HepG2 (cell line): ENCODE data around the gene PSMB3. TPM values are rescaled to one million over a fixed set of nuclear protein-coding genes. Genes with fewer than 3 reads are reported as not detected.
A peak's percentile ranks its signal among the peaks of the same experiment; 100 is the strongest.

Experiments used
- HMG20B ChIP-seq: conservative IDR thresholded peaks from 2 replicates; pipeline ENCODE4 v1.6.1; 2016; ENCODE audit warnings: missing genetic modification reagents, missing compliant biosample characterization
- KDM6A ChIP-seq: IDR thresholded peaks from 2 replicates; pipeline ENCODE4 v1.6.1; 2016; ENCODE audit warnings: low read depth
- NR2F1 ChIP-seq, 2 experiments: fragments of 450-650 bp in 1 of 2; formaldehyde crosslinking in 1 of 2; IDR thresholded peaks; 2 replicates each; pipeline versions ENCODE4 v1.5.0 to v1.6.1; 2016 to 2020; ENCODE audit warnings: mild to moderate bottlenecking in 1 of 2, missing compliant biosample characterization in 1 of 2, missing genetic modification reagents in 1 of 2, moderate library complexity in 1 of 2
- RNF2 ChIP-seq: fragments of 450-650 bp; conservative IDR thresholded peaks from 2 replicates; pipeline ENCODE4 v1.6.1; 2016; ENCODE audit warnings: low read depth
- STAT5B ChIP-seq: sonication (generic); formaldehyde crosslinking; IDR thresholded peaks from 2 replicates; pipeline ENCODE4 v1.4.0; 2020; ENCODE audit warnings: missing genetic modification reagents
- ZNF264 ChIP-seq: sonication (generic); formaldehyde crosslinking; IDR thresholded peaks from 2 replicates; pipeline ENCODE4 v1.4.0; 2020; ENCODE audit warnings: missing genetic modification reagents
- ZNF333 ChIP-seq: sonication (generic); formaldehyde crosslinking; IDR thresholded peaks from 2 replicates; pipeline ENCODE4 v1.4.0; 2020; ENCODE audit warnings: mild to moderate bottlenecking, missing genetic modification reagents, borderline replicate concordance
- ZNF432 ChIP-seq: sonication (generic); formaldehyde crosslinking; IDR thresholded peaks from 2 replicates; pipeline ENCODE4 v1.5.0; 2020; ENCODE audit warnings: missing genetic modification reagents, mild to moderate bottlenecking, borderline replicate concordance
- ZNF501 ChIP-seq: sonication (generic); formaldehyde crosslinking; IDR thresholded peaks from 2 replicates; pipeline ENCODE4 v1.5.1; 2020; ENCODE audit warnings: mild to moderate bottlenecking, moderate library complexity, missing genetic modification reagents
- ZNF580 ChIP-seq: IDR thresholded peaks from 2 replicates; pipeline ENCODE4 v1.6.1; 2016; ENCODE audit warnings: low read depth, borderline replicate concordance
- ZNF777 ChIP-seq: sonication (generic); formaldehyde crosslinking; IDR thresholded peaks from 2 replicates; pipeline ENCODE4 v1.4.0; 2020; ENCODE audit warnings: missing genetic modification reagents
- ZSCAN30 ChIP-seq: sonication (generic); formaldehyde crosslinking; IDR thresholded peaks from 2 replicates; pipeline ENCODE4 v1.5.0; 2020; ENCODE audit warnings: mild to moderate bottlenecking, missing genetic modification reagents
- ZZZ3 ChIP-seq: sonication (generic); formaldehyde crosslinking; IDR thresholded peaks from 2 replicates; pipeline ENCODE4 v1.4.0; 2020; ENCODE audit warnings: missing genetic modification reagents, mild to moderate bottlenecking, borderline replicate concordance
- polyA plus RNA-seq, 8 experiments: library from polyadenylated mRNA; depleted of rRNA in 3 of 8; stranded (reverse) in 7 of 8; unstranded in 1 of 8; fragments of >200 nt; fragmentation: Illumina TruSeq in 4 of 8; extraction: Trizol in 4 of 8; gene quantifications; 2 replicates each; pipeline versions ENCODE4 v1.2.1 to v1.2.3, GENCODE V29; 2011 to 2016; ENCODE audit warnings: low read depth in 4 of 8, missing spikeins in 1 of 8, mixed read lengths in 1 of 8; ENCODE audit not compliant: insufficient read depth in 1 of 8
- total RNA-seq, 5 experiments: library from RNA; depleted of rRNA; stranded (reverse); fragments of >200 nt; fragmentation: Illumina TruSeq; extraction: Trizol; gene quantifications; 2 replicates each; pipeline ENCODE4 v1.2.3, GENCODE V29; 2016; ENCODE audit warnings: low read depth in 1 of 5
- TF ChIP-seq, protein P1 (sequence below): IDR thresholded peaks from 2 replicates; pipeline ENCODE4 v1.6.1; 2016; ENCODE audit warnings: low read depth, missing genetic modification reagents, missing compliant biosample characterization
- TF ChIP-seq, protein P2 (sequence below): sonication (generic); formaldehyde crosslinking; IDR thresholded peaks from 2 replicates; pipeline ENCODE4 v1.4.0; 2020; ENCODE audit warnings: missing genetic modification reagents
- TF ChIP-seq, protein P3 (sequence below): sonication (generic); formaldehyde crosslinking; IDR thresholded peaks from 2 replicates; pipeline ENCODE4 v1.9.0; 2021; ENCODE audit warnings: mild to moderate bottlenecking, missing genetic modification reagents

Gene PSMB3
- total and polyA plus RNA-seq, 2 of the 13 experiments (the other 11 are each of a cell fraction or from before 2014, with no cell fraction given) = 366 to 517 TPM

GRCh38 chr17:38799501-38800236 lies 47.1 kb downstream of the PSMB3 start, which contains the start of gene PIP4K2B (continued):
- TF ChIP-seq ZNF333 (CRISPR knock-in tag) (no peak), HMG20B (CRISPR knock-in tag) (no peak), KDM6A (CRISPR knock-in tag) (no peak), ZZZ3 (CRISPR knock-in tag) (no peak), STAT5B (CRISPR knock-in tag) (no peak), ZNF501 (CRISPR knock-in tag) (peak; percentile 72), ZNF264 (CRISPR knock-in tag) (no peak; the same call in 1 of the 2 replicates), ZNF777 (CRISPR knock-in tag) (peak; percentile 70), ZNF432 (CRISPR knock-in tag) (no peak), NR2F1 (CRISPR knock-in tag; IDR thresholded peaks at IDR 0.05) (0 out of 4 replicates have a peak, but pooled peaks have one; percentile 10 to 51), ZNF580 (CRISPR knock-in tag) (0 out of 2 replicates have a peak, but pooled peaks have one; percentile 33), ZSCAN30 (peak; percentile 56; the same call in 1 of the 2 replicates), RNF2 (peak; percentile 64; the same call in 1 of the 2 replicates)
- TF ChIP-seq, protein P1, sequence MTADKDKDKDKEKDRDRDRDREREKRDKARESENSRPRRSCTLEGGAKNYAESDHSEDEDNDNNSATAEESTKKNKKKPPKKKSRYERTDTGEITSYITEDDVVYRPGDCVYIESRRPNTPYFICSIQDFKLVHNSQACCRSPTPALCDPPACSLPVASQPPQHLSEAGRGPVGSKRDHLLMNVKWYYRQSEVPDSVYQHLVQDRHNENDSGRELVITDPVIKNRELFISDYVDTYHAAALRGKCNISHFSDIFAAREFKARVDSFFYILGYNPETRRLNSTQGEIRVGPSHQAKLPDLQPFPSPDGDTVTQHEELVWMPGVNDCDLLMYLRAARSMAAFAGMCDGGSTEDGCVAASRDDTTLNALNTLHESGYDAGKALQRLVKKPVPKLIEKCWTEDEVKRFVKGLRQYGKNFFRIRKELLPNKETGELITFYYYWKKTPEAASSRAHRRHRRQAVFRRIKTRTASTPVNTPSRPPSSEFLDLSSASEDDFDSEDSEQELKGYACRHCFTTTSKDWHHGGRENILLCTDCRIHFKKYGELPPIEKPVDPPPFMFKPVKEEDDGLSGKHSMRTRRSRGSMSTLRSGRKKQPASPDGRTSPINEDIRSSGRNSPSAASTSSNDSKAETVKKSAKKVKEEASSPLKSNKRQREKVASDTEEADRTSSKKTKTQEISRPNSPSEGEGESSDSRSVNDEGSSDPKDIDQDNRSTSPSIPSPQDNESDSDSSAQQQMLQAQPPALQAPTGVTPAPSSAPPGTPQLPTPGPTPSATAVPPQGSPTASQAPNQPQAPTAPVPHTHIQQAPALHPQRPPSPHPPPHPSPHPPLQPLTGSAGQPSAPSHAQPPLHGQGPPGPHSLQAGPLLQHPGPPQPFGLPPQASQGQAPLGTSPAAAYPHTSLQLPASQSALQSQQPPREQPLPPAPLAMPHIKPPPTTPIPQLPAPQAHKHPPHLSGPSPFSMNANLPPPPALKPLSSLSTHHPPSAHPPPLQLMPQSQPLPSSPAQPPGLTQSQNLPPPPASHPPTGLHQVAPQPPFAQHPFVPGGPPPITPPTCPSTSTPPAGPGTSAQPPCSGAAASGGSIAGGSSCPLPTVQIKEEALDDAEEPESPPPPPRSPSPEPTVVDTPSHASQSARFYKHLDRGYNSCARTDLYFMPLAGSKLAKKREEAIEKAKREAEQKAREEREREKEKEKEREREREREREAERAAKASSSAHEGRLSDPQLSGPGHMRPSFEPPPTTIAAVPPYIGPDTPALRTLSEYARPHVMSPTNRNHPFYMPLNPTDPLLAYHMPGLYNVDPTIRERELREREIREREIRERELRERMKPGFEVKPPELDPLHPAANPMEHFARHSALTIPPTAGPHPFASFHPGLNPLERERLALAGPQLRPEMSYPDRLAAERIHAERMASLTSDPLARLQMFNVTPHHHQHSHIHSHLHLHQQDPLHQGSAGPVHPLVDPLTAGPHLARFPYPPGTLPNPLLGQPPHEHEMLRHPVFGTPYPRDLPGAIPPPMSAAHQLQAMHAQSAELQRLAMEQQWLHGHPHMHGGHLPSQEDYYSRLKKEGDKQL = 0 out of 2 replicates have a peak, but pooled peaks have one; percentile 3
- TF ChIP-seq, protein P2, sequence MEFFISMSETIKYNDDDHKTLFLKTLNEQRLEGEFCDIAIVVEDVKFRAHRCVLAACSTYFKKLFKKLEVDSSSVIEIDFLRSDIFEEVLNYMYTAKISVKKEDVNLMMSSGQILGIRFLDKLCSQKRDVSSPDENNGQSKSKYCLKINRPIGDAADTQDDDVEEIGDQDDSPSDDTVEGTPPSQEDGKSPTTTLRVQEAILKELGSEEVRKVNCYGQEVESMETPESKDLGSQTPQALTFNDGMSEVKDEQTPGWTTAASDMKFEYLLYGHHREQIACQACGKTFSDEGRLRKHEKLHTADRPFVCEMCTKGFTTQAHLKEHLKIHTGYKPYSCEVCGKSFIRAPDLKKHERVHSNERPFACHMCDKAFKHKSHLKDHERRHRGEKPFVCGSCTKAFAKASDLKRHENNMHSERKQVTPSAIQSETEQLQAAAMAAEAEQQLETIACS = peak; percentile 64; the same call in 1 of the 2 replicates
- TF ChIP-seq, protein P3, sequence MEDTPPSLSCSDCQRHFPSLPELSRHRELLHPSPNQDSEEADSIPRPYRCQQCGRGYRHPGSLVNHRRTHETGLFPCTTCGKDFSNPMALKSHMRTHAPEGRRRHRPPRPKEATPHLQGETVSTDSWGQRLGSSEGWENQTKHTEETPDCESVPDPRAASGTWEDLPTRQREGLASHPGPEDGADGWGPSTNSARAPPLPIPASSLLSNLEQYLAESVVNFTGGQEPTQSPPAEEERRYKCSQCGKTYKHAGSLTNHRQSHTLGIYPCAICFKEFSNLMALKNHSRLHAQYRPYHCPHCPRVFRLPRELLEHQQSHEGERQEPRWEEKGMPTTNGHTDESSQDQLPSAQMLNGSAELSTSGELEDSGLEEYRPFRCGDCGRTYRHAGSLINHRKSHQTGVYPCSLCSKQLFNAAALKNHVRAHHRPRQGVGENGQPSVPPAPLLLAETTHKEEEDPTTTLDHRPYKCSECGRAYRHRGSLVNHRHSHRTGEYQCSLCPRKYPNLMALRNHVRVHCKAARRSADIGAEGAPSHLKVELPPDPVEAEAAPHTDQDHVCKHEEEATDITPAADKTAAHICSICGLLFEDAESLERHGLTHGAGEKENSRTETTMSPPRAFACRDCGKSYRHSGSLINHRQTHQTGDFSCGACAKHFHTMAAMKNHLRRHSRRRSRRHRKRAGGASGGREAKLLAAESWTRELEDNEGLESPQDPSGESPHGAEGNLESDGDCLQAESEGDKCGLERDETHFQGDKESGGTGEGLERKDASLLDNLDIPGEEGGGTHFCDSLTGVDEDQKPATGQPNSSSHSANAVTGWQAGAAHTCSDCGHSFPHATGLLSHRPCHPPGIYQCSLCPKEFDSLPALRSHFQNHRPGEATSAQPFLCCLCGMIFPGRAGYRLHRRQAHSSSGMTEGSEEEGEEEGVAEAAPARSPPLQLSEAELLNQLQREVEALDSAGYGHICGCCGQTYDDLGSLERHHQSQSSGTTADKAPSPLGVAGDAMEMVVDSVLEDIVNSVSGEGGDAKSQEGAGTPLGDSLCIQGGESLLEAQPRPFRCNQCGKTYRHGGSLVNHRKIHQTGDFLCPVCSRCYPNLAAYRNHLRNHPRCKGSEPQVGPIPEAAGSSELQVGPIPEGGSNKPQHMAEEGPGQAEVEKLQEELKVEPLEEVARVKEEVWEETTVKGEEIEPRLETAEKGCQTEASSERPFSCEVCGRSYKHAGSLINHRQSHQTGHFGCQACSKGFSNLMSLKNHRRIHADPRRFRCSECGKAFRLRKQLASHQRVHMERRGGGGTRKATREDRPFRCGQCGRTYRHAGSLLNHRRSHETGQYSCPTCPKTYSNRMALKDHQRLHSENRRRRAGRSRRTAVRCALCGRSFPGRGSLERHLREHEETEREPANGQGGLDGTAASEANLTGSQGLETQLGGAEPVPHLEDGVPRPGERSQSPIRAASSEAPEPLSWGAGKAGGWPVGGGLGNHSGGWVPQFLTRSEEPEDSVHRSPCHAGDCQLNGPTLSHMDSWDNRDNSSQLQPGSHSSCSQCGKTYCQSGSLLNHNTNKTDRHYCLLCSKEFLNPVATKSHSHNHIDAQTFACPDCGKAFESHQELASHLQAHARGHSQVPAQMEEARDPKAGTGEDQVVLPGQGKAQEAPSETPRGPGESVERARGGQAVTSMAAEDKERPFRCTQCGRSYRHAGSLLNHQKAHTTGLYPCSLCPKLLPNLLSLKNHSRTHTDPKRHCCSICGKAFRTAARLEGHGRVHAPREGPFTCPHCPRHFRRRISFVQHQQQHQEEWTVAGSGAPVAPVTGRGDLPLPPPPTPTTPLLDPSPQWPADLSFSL (CRISPR knock-in tag) = no peak
